ENCODE measurements around the gene TMEM89. TPM values are rescaled to one million over a fixed set of nuclear protein-coding genes. Genes with fewer than 3 reads are reported as not detected.
A peak's percentile ranks its signal among the peaks of the same experiment; 100 is the strongest.

The TMEM89 gene
- total and polyA plus RNA-seq, 2 of the 13 experiments (the other 11 are each of a cell fraction or from before 2014, with no cell fraction given), result 0.31 to 0.59 TPM

DNA sequence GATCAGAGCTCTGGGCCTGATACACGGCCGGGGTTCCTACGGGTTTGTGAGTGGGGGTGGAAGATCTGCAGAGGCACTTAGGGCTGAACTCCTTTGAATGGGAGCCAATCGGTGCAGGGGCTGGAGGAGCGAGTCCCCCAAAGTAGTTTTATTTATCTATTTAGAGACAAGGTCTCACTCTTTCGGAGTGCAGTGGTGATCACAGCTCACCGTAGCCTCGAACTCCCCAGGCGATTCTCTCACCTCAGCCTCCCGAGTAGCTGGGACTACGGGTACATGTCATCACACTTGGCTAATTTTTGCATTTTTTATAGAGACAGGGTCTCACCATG, 42.7 kb upstream of the TMEM89 start:
- WGBS (ENCODE audit: low lambda C conversion rate), result 51% methylated on average over 10 of the region's 11 CpGs
- peak overlapping the region; percentile 54 for H3K4me2 ChIP-seq (ENCODE audit: low read depth, low read length)
- no peak for ATAC-seq
- POLR2A ChIA-PET, result interaction anchor here (1.3 to 4.0 kb wide), 6 partner anchors 12 to 191 kb away, joined by 3 to 40 read pairs (median 9); partner anchors contain the start of genes NCKIPSD, PFKFB4, SLC26A6 and TMEM89
- TF ChIP-seq MXI1 (IDR thresholded peaks at IDR 0.05; ENCODE audit: borderline replicate concordance, low read depth, low read length) (no peak), ZNF891 (CRISPR knock-in tag; IDR thresholded peaks at IDR 0.05) (peak; percentile 10; the same call in 1 of the 2 replicates), ZNF569 (CRISPR knock-in tag; IDR thresholded peaks at IDR 0.05; ENCODE audit: borderline replicate concordance) (0 out of 2 replicates have a peak, but pooled peaks have one; percentile 42), ZNF747 (CRISPR knock-in tag; IDR thresholded peaks at IDR 0.05; ENCODE audit: borderline replicate concordance) (0 out of 2 replicates have a peak, but pooled peaks have one; percentile 19), RBM22 (optimal IDR thresholded peaks at IDR 0.05; ENCODE audit: low read length) (peak; percentile 12), ZEB1 (IDR thresholded peaks at IDR 0.05; ENCODE audit: insufficient replicate concordance, low read depth) (peak; percentile 14)
- no peak for FAIRE-seq
- peak overlapping the region; percentile 94 for H3K9ac ChIP-seq (ENCODE audit: insufficient read depth, low read depth, low read length)
- DNase-seq (ENCODE audit: low spot score), result no peak
- no peak overlapping the region for H2AFZ ChIP-seq (ENCODE audit: low read length)
- H3K9me3 ChIP-seq (ENCODE audit: low read length), result no peaks in the 10 kb centered on the region
- intact Hi-C loops (cut with micrococcal nuclease; ENCODE audit: unreplicated experiment) (no loop called here), in situ Hi-C loops (cut with HindIII; ENCODE audit: extremely low pct_ligation_motif_present, low pct_unique_long_range_greater_than_20kb) (no loop called here)
- peaks cover 0 to 1% of the 10 kb centered on the region in 2 experiments; a peak in 2 of 5 replicates for H3K36me3 ChIP-seq (replicated peaks in 1 of 2; ENCODE audit: control insufficient read depth in 1 of 2, insufficient read depth in 2 of 2, low read length in 2 of 2)
- peak overlapping the region; percentile 96 for H3K27ac ChIP-seq (ENCODE audit: extremely low read length, insufficient read depth, low read length)
- no peaks in the 10 kb centered on the region for H3K27me3 ChIP-seq (ENCODE audit: control insufficient read depth in 1 of 2, insufficient read depth in 2 of 2, low read length in 2 of 2)
- H3K4me1 ChIP-seq (ENCODE audit: insufficient read depth, low read length), result peaks cover 21% of the 10 kb centered on the region
- no TSS peak for BruUV-seq (replicated peaks)
- peak overlapping the region in 1 of 3 experiments; percentile 77; a peak in 1 of 6 replicates for H3K4me3 ChIP-seq (replicated peaks in 1 of 3; ENCODE audit: insufficient read depth in 1 of 3, low read depth in 2 of 3, low read length in 3 of 3)
- H3K79me2 ChIP-seq (ENCODE audit: insufficient read depth, low read length), result no peaks in the 10 kb centered on the region
- CTCF ChIA-PET (ENCODE audit: low intra/inter-chr PET ratio, low total read pairs), result interaction anchor here (1.6 kb wide), 1 partner anchor 22 kb away, joined by 4 read pairs; the partner anchor contains the start of gene NCKIPSD
- H4K20me1 ChIP-seq (ENCODE audit: insufficient read depth, low read length), result peaks cover 6% of the 10 kb centered on the region; the same call in 1 of the 2 replicates
